Panc1 (cell line): Measurements from ENCODE around the gene SLC8B1. TPM values are rescaled to one million over a fixed set of nuclear protein-coding genes. Genes with fewer than 3 reads are reported as not detected.

Experiments used
- ATAC-seq: fragments of 200-7000 bp; cut with Tn5 transposase; 2 replicates; pipeline ENCODE4 v1.9.1; 2020; ENCODE audit warnings: mild to moderate bottlenecking, moderate library complexity
- BruUV-seq: library from RNA; stranded (reverse); fragments of 400-500 nt; replicated peaks from 2 replicates; lab custom pipeline; 2021; lab: Mats Ljungman, UMichigan
- CTCF ChIA-PET: fragments of 300-600 bp; sonication (Branson Sonifier 250); formaldehyde crosslinking; loops from one replicate; lab custom pipeline; 2022; ENCODE audit warnings: antibody characterized with exemption; lab: Charles Lee
- POLR2A ChIA-PET: fragments of 300-600 bp; sonication (Branson Sonifier 250); formaldehyde crosslinking; loops from one replicate; lab custom pipeline; 2022; ENCODE audit warnings: antibody characterized with exemption; lab: Charles Lee
- DNase-seq: peaks from one replicate; pipeline ENCODE4 v3.0.0-alpha.2; 2010; ENCODE audit warnings: low read depth, low spot score
- H3K27ac ChIP-seq: 2 replicates; pipeline ENCODE4 v1.5.1; 2011; ENCODE audit warnings: mild to moderate bottlenecking, low read length, inconsistent platforms
- H3K27me3 ChIP-seq: fragments of 200-500 bp; sonication (Bioruptor generic); 2 replicates; pipeline ENCODE4 v1.6.0; 2014; ENCODE audit warnings: low read length, inconsistent platforms; ENCODE audit not compliant: control insufficient read depth, insufficient read depth
- H3K36me3 ChIP-seq: fragments of 200-500 bp; sonication (Bioruptor generic); 2 replicates; pipeline ENCODE4 v1.5.1; 2014; ENCODE audit warnings: inconsistent platforms, mild to moderate bottlenecking, low read length, moderate library complexity; ENCODE audit not compliant: control insufficient read depth, insufficient read depth
- H3K4me1 ChIP-seq: 2 replicates; pipeline ENCODE4 v1.5.1; 2011; ENCODE audit warnings: inconsistent platforms, mild to moderate bottlenecking, low read length, moderate library complexity; ENCODE audit not compliant: control insufficient read depth, insufficient read depth
- H3K4me3 ChIP-seq, 2 experiments: 2 replicates each; pipeline ENCODE4 v1.5.1; 2011 to 2012; ENCODE audit warnings: low read depth in 2 of 2, low read length in 2 of 2, mild to moderate bottlenecking in 2 of 2, inconsistent platforms in 1 of 2, moderate library complexity in 1 of 2
- H3K9me3 ChIP-seq: fragments of 200-500 bp; sonication (Bioruptor generic); 2 replicates; pipeline ENCODE4 v1.5.1; 2014; ENCODE audit warnings: low read depth, mild to moderate bottlenecking, inconsistent platforms, low read length, moderate library complexity; ENCODE audit not compliant: control insufficient read depth, insufficient read depth
- CTCF ChIP-seq: fragments of 450-650 bp; IDR thresholded peaks from 2 replicates; pipeline ENCODE4 v1.5.1; 2017; ENCODE audit warnings: mild to moderate bottlenecking
- POLR2AphosphoS5 ChIP-seq: IDR thresholded peaks from 2 replicates; pipeline ENCODE4 v1.6.1; 2012; ENCODE audit warnings: mild to moderate bottlenecking, low read depth, low read length, moderate library complexity
- SIN3A ChIP-seq: IDR thresholded peaks from 2 replicates; pipeline ENCODE4 v1.6.1; 2012; ENCODE audit warnings: low read depth, mild to moderate bottlenecking, low read length, moderate library complexity, borderline replicate concordance; ENCODE audit not compliant: insufficient read depth
- TCF7L2 ChIP-seq: IDR thresholded peaks from 2 replicates; pipeline ENCODE4 v1.6.1; 2011; ENCODE audit warnings: mild to moderate bottlenecking, low read depth, low read length, inconsistent platforms
- in situ Hi-C: cut with HindIII; loops from 2 replicates; pipeline ENCODE4 v1.10.0; 2016; ENCODE audit warnings: low sequenced_read_pairs, low pct_unique_long_range_greater_than_20kb
- intact Hi-C: fragments of 100-400 bp; cut with micrococcal nuclease; formaldehyde crosslinking; loops from one replicate; pipeline ENCODE4 v1.10.0; 2022; ENCODE audit not compliant: unreplicated experiment
- total RNA-seq: library from RNA; stranded (reverse); gene quantifications from one replicate; pipeline ENCODE4 v1.2.1, GENCODE V29; 2021; ENCODE audit not compliant: unreplicated experiment
- TF ChIP-seq, protein P1 (sequence below), 2 experiments: IDR thresholded peaks; 2 replicates each; pipeline ENCODE4 v1.6.1; 2011 to 2012; ENCODE audit warnings: low read depth in 2 of 2, control low read depth in 1 of 2, low read length in 1 of 2, mild to moderate bottlenecking in 1 of 2, moderate library complexity in 1 of 2; ENCODE audit not compliant: insufficient read depth in 1 of 2

The SLC8B1 gene
- total RNA-seq, 1 experiment from 2014 or later: 26.7 TPM

DNA sequence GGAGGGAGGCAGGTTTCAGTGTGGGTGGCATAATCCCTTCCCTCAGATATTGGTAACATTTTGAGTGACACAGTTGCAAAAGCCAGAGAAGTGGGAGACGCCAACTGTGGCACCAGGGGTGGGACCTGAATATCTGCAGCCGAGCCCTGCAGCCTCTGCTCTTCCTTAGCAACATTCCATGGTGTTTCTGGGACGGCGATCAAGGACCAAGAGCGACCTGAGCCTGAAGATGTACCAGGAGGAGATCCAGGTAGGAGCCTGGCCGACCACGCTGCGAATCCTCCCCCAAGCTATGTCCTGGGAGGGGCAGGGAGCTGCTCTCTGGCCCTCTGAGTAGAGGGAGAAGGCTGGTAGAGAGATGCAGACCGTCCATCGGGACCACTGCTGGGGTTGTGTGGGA is 41.8 kb downstream of the SLC8B1 start:
- H3K27me3 ChIP-seq: no peaks in the 10 kb centered on the region
- H3K36me3 ChIP-seq: no peaks in the 10 kb centered on the region
- in situ Hi-C loops: no loop called here
- BruUV-seq: no TSS peak
- H3K4me3 ChIP-seq: no peak overlapping the region
- ATAC-seq (no peak), DNase-seq (no peak)
- intact Hi-C loops: no loop called here
- TF ChIP-seq SIN3A (no peak), TCF7L2 (no peak), CTCF (no peak), POLR2AphosphoS5 (no peak)
- TF ChIP-seq, protein P1, sequence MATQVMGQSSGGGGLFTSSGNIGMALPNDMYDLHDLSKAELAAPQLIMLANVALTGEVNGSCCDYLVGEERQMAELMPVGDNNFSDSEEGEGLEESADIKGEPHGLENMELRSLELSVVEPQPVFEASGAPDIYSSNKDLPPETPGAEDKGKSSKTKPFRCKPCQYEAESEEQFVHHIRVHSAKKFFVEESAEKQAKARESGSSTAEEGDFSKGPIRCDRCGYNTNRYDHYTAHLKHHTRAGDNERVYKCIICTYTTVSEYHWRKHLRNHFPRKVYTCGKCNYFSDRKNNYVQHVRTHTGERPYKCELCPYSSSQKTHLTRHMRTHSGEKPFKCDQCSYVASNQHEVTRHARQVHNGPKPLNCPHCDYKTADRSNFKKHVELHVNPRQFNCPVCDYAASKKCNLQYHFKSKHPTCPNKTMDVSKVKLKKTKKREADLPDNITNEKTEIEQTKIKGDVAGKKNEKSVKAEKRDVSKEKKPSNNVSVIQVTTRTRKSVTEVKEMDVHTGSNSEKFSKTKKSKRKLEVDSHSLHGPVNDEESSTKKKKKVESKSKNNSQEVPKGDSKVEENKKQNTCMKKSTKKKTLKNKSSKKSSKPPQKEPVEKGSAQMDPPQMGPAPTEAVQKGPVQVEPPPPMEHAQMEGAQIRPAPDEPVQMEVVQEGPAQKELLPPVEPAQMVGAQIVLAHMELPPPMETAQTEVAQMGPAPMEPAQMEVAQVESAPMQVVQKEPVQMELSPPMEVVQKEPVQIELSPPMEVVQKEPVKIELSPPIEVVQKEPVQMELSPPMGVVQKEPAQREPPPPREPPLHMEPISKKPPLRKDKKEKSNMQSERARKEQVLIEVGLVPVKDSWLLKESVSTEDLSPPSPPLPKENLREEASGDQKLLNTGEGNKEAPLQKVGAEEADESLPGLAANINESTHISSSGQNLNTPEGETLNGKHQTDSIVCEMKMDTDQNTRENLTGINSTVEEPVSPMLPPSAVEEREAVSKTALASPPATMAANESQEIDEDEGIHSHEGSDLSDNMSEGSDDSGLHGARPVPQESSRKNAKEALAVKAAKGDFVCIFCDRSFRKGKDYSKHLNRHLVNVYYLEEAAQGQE (IDR thresholded peaks at IDR 0.05; ENCODE audit: insufficient read depth in 1 of 2, low read depth in 2 of 2, low read length in 1 of 2): no peak
- H3K4me1 ChIP-seq: no peaks in the 10 kb centered on the region
- POLR2A ChIA-PET: no interaction called here
- no peaks in the 10 kb centered on the region for H3K9me3 ChIP-seq
- CTCF ChIA-PET: no interaction called here
- no peak overlapping the region for H3K27ac ChIP-seq

DNA sequence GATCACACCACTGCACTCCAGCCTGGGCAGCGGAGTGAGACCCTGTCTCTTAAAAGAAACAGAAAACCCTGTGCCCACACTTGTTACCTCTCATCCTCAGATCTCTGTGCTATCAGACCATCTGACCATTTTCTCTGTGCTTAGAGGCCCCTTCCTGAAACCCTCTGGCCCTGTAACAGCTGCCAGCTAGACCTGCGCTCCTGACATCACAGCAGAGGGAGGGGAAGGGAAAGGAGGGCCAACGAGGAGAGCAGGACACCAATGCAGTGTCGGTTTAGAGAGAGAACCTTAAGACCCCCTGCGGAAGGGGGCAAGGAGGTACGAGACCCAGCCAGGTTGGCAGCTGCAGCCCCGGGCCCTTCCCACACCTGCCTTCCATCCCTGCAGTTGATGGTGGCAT is 42.4 kb downstream of the SLC8B1 start:
- in situ Hi-C loops (no loop called here), intact Hi-C loops (no loop called here)
- ATAC-seq (no peak), DNase-seq (no peak)
- POLR2A ChIA-PET: no interaction called here
- Histone ChIP-seq H3K4me1 (no peaks in the 10 kb centered on the region), H3K9me3 (no peaks in the 10 kb centered on the region), H3K27ac (no peak overlapping the region), H3K36me3 (no peaks in the 10 kb centered on the region), H3K4me3 (no peak overlapping the region), H3K27me3 (no peaks in the 10 kb centered on the region)
- TF ChIP-seq SIN3A: no peak
- TF ChIP-seq, protein P1 (IDR thresholded peaks at IDR 0.05; ENCODE audit: insufficient read depth in 1 of 2, low read depth in 2 of 2, low read length in 1 of 2): no peak
- no peak for TF ChIP-seq TCF7L2
- TF ChIP-seq CTCF: no peak
- no peak for TF ChIP-seq POLR2AphosphoS5
- CTCF ChIA-PET: no interaction called here
- BruUV-seq: no TSS peak
